Measurements from ENCODE around the gene GRPEL1.
"Not testable (repeated sequence)": the region's sequence is repeated elsewhere in the genome, so short reads cannot be mapped to it uniquely, and the experiment has no call there.

DNA sequence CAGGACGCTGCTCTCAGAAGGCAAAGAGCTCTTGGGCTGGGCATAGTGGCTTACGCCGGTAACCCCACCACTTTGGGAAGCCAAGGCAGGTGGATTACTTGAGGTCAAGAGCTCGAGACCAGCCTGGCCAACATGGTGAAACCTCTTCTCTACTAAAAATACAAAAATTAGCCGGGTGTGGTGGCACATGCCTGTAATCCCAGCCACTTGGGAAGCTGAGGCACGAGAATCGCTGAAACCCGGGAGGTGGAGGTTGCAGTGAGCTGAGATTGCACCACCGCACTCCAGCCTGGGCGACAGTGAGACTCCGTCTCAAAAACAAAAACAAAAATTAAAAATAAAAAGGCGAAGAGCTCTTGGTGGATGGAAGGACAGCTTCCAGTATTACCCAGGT, 34.6 kb upstream of the GRPEL1 start:
- not testable (repeated sequence) for TF ChIP-seq CTCF (IDR thresholded peaks at IDR 0.05 in 2 of 3, conservative IDR thresholded peaks at IDR 0.05 in 1 of 3; ENCODE audit: borderline replicate concordance in 1 of 3, insufficient read depth in 1 of 3, low read depth in 2 of 3, low read length in 2 of 3); POLR2A (IDR thresholded peaks at IDR 0.05; ENCODE audit: borderline replicate concordance, extremely low read depth, insufficient read depth, insufficient read length); EZH2 (IDR thresholded peaks at IDR 0.05); POLR2AphosphoS5 (IDR thresholded peaks at IDR 0.05; ENCODE audit: low read depth, low read length); TCF7L2 (IDR thresholded peaks at IDR 0.05; ENCODE audit: borderline replicate concordance, extremely low read depth, insufficient read depth, insufficient read length); SRF (IDR thresholded peaks at IDR 0.05; ENCODE audit: low read depth); MAX (IDR thresholded peaks at IDR 0.05); RAD21 (IDR thresholded peaks at IDR 0.05; ENCODE audit: low read depth); EZH2phosphoT487 (IDR thresholded peaks at IDR 0.05; ENCODE audit: borderline replicate concordance); JUND (IDR thresholded peaks at IDR 0.05); ZNF274 (IDR thresholded peaks at IDR 0.05; ENCODE audit: low read depth, low read length)
- TF ChIP-seq, protein P1, sequence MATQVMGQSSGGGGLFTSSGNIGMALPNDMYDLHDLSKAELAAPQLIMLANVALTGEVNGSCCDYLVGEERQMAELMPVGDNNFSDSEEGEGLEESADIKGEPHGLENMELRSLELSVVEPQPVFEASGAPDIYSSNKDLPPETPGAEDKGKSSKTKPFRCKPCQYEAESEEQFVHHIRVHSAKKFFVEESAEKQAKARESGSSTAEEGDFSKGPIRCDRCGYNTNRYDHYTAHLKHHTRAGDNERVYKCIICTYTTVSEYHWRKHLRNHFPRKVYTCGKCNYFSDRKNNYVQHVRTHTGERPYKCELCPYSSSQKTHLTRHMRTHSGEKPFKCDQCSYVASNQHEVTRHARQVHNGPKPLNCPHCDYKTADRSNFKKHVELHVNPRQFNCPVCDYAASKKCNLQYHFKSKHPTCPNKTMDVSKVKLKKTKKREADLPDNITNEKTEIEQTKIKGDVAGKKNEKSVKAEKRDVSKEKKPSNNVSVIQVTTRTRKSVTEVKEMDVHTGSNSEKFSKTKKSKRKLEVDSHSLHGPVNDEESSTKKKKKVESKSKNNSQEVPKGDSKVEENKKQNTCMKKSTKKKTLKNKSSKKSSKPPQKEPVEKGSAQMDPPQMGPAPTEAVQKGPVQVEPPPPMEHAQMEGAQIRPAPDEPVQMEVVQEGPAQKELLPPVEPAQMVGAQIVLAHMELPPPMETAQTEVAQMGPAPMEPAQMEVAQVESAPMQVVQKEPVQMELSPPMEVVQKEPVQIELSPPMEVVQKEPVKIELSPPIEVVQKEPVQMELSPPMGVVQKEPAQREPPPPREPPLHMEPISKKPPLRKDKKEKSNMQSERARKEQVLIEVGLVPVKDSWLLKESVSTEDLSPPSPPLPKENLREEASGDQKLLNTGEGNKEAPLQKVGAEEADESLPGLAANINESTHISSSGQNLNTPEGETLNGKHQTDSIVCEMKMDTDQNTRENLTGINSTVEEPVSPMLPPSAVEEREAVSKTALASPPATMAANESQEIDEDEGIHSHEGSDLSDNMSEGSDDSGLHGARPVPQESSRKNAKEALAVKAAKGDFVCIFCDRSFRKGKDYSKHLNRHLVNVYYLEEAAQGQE (IDR thresholded peaks at IDR 0.05; ENCODE audit: low read depth): not testable (repeated sequence)

Measured in HCT116 (cell line).